Fibroblast of gingiva (primary cell): ENCODE results near the gene P2RX4.
"Not testable (repeated sequence)": the region's sequence is repeated elsewhere in the genome, so short reads cannot be mapped to it uniquely, and the experiment has no call there.

Experiments used
- DNase-seq: peaks from one replicate; pipeline ENCODE4 v3.0.0-alpha.2; 2011; ENCODE audit warnings: low read depth

Gene P2RX4

GRCh38 chr12:121209624-121210572 lies at the start of gene P2RX4:
P2RX4 (plus strand) TSS chr12:121210129; CDS start chr12:121210165, 36 bp downstream.
- peak; percentile 79 for DNase-seq

- DNase-seq = no peak
Observed at GRCh38 chr12:121162384-121162783, 47.5 kb upstream of the P2RX4 start.

- DNase-seq = no peak
Observed at GRCh38 chr12:121162985-121163384, 46.9 kb upstream of the P2RX4 start.

GRCh38 chr12:121164839-121165238 lies 45.1 kb upstream of the P2RX4 start:
- DNase-seq = not testable (repeated sequence)

GRCh38 chr12:121165316-121165715 lies 44.6 kb upstream of the P2RX4 start:
- DNase-seq = no peak

GRCh38 chr12:121166356-121166755 lies 43.6 kb upstream of the P2RX4 start:
- no peak for DNase-seq

GRCh38 chr12:121167232-121167820 lies 42.6 kb upstream of the P2RX4 start:
- peak; percentile 57 for DNase-seq

GRCh38 chr12:121167951-121168350 lies 42.0 kb upstream of the P2RX4 start:
- no peak for DNase-seq

GRCh38 chr12:121170151-121170550 lies 39.8 kb upstream of the P2RX4 start:
- no peak for DNase-seq

GRCh38 chr12:121170611-121171260 lies 39.2 kb upstream of the P2RX4 start:
- no peak for DNase-seq

- DNase-seq = no peak
Observed at GRCh38 chr12:121172145-121172544, 37.8 kb upstream of the P2RX4 start.

- no peak for DNase-seq
Observed at GRCh38 chr12:121175383-121176119, 34.4 kb upstream of the P2RX4 start.

- DNase-seq = no peak
Observed at GRCh38 chr12:121176826-121177529, 33.0 kb upstream of the P2RX4 start.

- peak; percentile 87 for DNase-seq
Observed at GRCh38 chr12:121181181-121181580, 28.7 kb upstream of the P2RX4 start.

GRCh38 chr12:121182222-121182893 lies 27.6 kb upstream of the P2RX4 start:
- DNase-seq = no peak

GRCh38 chr12:121184425-121184824 lies 25.5 kb upstream of the P2RX4 start:
- no peak for DNase-seq

GRCh38 chr12:121184984-121185889 lies 24.7 kb upstream of the P2RX4 start:
- DNase-seq = no peak

- DNase-seq = no peak
Observed at GRCh38 chr12:121186826-121187225, 23.1 kb upstream of the P2RX4 start.

- DNase-seq = no peak
Observed at GRCh38 chr12:121187501-121187900, 22.4 kb upstream of the P2RX4 start.

- no peak for DNase-seq
Observed at GRCh38 chr12:121188227-121188626, 21.7 kb upstream of the P2RX4 start.
